COLO668 (cell line): ENCODE results near the gene IL17A.
A peak's percentile ranks its signal among the peaks of the same experiment; 100 is the strongest.

ENCODE experiments used
- DNase-seq: peaks from one replicate; lab custom pipeline; 2025; ENCODE audit not compliant: unreplicated experiment; lab: John Stamatoyannopoulos, UW

Gene IL17A

DNA sequence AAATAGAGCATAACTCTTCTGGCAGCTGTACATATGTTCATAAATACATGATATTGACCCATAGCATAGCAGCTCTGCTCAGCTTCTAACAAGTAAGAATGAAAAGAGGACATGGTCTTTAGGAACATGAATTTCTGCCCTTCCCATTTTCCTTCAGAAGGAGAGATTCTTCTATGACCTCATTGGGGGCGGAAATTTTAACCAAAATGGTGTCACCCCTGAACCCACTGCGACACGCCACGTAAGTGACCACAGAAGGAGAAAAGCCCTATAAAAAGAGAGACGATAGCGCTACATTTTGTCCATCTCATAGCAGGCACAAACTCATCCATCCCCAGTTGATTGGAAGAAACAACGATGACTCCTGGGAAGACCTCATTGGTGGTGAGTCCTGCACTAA lies at the start of gene IL17A:
Gene IL17A, plus strand, starts transcription at position 301 of the 400 bp plus-strand sequence. Its CDS starts 57 bp downstream, at position 358.
- DNase-seq: no peak

DNA sequence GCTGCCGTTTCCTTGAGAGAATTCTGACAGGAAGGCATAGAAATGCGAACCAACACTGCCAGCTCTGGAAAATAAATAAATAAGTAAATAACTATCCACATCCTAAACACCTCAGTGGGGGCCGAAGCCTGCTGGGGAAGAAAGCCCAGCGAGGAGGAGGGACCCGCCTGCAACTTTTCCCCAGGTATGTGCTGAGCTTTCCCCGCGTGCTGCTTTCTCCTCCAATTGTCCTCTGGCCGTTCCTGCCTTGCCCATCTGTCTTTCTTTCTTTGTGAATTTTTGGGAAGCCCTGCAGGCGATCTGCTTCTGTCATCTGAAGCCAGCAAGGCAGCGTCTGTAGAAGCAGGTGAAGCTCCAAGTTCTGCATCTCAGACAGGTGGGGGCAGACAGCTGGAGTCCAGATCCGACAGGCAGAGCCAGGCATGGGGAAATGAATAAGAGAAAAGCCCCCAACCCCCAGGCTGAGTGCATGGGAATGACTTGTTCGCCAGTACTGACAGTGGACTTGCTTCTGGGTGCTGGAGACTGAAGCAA lies 49.2 kb upstream of the IL17A start:
- DNase-seq: no peak

DNA sequence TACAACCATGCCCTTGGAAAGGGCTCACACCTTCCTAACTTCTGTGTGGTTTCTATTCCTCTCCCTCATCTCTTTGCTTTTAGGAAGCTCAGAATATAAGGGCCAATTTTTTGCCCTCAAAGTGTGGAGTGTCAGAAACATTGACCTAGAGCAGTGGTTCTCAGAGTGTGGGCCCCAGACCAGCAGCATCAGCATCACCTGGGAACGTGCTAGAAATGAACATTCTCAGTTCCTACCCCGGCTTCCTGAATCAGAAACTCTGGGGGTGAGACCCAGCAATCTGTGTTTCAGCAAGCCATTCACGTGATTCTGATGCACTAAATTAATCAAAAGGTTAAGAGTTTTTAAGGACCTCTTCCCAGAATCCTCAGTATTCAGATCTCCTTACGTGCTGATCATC lies 47.9 kb upstream of the IL17A start:
- DNase-seq: no peak

DNA sequence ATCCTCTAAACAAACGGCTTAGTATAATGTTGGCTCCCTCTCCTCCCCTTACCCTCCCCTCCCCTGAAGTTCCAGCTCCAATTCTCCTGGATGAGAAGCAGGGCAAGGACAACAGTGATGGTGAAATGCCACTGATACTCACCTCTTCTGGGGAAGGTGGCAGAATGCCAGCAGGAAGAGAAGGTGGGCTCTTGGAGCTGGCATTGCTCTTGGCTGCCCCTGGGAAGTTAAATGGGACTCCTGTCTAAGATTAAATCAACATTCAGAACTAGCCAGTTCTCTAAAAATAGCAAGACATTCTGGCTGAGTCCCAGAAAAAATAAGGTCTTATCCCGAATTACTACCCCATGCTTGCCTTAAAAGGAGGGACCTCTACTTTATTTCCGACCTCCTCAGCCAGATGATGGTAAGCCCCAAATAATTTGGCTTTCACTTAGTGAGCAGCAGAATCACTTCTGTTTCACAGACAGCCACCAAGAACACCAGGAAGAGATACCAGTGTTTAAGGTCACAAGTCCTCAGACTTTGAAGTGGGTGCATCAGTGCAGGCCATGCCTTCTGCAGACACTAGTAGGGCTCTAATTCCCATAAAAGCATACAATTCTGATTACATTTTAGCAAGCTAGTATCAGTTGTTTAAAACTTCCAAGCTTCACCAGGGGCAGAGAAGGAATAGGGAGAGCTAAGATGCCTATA lies 46.0 kb upstream of the IL17A start:
- no peak for DNase-seq

DNA sequence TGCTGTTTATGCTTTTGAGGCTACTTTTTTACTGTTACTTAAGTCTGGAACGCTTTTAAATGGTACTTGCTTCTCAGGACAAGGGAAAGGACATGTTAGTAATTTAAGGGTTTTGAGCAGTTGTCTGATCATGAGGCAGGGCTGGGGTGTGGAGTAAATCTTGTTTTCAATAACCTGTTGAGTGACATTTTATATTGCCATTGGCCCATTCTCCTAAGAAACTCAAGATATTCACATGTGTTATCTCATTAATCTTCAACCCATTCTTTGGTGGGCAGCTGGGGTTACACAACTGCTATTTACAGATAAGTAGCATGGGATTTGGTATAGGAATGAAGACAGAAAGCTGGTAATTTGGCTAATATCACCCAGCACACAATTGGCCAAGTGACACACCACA lies 44.6 kb upstream of the IL17A start:
- no peak for DNase-seq

DNA sequence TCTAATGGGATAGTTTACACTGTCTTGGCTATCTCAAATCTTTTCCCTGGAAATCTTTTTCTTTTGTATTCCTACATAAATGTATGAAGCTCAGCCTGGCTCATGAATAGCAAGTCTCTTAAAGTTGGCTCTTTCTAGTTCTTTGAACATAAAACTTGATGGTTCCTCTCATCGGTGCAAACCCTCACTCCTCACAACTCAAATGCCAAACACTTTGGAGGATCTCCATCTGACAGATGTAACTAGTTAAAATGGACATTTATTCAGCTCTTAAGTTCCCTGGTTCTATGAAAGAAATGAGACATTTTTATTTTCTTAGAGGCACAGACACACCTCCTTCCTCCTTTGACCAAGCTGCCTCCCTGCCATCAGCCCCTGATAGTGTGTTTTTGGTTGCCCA lies 43.6 kb upstream of the IL17A start:
- no peak for DNase-seq

DNA sequence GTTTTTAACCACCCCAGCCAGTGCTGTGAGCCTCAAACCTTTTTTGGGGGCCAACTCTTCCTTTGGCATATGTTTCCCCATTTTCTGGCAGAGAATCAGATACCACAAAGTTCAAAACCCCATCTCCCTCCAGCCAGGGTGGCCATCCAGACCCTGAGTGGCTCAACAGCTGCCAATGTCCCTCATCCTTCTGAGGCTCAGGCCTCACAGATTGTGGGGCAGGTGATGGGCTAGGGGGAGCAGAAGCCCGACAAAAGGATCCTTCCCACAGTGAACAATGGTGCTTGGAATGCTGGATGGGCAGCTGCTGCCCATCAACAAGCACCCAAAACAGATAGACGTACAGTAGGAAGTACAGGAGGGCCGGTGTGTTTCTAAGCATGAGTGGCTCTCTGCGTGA lies 42.6 kb upstream of the IL17A start:
- DNase-seq: no peak

DNA sequence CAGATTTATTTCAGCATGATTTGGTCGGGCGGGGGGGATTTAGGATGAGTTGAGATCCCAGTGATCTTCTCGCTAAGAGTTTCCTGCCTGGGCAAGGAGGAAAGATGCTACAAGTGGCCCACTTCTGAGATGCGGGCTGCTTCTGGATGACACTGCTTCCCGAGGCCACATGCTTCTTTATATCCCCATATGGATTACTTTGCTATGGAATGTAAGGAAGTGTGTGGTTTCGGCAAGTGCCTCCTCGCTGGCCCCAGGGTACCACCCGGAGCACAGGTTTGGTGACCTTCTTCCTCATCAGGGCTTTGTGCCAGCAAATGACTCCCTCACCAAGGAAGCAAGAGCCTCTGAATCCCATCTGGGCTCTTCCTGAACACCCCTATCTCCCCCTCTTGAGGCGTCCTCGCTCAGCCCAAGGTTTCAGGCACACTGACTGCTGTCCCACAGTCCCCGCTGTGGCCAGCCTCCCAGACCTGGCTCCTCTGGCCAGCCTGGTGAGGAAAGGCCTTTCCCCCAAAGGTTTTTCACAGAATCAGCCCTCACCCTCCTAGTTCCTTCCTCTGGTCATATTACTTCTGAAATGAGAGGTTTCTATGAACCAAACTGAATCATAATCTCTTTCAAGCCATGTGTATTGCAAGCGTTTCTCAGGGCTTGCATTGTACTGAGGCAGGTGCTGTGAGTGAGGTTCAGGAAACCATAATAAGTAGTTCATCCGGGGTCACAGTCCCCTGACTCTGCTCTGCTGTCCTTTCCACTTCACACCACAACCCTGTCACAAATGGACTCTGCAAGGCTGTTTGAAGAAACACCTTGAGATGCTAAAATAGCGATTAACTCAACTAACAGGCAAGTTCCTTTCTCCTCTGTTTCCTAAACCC lies 41.7 kb upstream of the IL17A start:
- DNase-seq: no peak

DNA sequence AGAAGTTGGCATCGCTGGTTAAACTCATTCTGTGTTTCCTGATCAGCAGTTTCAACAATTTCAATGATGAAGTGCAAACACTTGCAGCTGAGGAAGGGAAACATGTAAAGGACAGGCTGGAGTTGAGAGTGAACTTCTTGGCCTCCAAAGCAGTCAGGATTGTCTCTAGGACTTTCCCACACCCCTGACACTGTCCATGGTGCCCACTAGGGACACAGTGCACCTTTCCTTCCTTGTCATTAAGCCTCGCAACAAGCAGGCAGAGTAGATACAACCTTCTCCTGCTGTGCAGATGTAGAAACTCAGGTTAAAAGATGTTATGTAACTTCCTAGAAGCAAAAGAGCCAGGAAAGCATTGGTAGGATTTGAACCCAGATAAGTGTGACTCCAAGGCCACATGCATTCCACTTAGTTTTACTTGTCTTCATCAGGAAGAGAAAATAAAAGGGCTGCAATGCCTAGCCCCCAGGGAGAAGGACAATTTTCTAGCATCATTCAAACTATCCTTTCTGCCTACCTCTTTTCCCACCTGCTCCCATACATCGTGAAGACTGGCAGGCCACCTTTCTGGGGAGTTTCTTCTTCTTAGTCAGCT lies 39.2 kb upstream of the IL17A start:
- no peak for DNase-seq

DNA sequence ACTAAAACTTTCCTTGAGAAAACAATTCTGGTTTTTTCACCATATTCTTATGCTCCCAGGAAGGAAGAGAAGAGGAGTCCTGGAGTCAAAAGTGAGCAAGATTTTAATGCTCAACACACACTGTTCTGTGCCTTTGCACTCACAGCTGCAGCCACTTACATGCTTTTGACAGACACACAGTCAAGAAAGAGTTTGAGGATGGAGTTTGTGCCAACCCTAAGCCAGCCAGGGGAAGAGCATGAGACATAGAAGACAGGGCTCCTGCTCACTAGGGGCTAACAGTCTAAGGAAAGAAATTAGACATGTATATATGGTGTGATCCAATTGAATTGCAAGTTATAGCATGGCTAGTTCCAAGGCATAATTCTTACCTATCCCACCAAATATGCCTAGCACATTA lies 37.1 kb upstream of the IL17A start:
- no peak for DNase-seq

DNA sequence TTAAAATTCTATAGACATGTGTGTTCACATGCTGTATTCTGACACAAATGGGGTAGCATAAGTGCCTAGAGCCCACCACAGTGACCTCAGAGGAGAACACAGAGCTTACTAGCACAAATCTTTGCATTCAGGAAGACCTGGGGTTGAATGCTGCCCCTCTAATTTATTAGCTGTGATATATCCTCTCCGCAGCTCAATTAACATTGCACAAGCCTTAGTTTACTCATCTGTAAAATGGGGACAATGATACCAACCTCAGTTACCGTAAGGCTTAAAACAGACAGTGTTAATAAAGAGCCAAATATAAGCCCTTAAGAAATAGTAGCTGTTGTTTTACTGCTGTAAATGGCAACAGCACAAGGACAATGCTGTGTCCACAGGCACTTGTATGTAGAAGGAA lies 36.2 kb upstream of the IL17A start:
- DNase-seq: no peak

DNA sequence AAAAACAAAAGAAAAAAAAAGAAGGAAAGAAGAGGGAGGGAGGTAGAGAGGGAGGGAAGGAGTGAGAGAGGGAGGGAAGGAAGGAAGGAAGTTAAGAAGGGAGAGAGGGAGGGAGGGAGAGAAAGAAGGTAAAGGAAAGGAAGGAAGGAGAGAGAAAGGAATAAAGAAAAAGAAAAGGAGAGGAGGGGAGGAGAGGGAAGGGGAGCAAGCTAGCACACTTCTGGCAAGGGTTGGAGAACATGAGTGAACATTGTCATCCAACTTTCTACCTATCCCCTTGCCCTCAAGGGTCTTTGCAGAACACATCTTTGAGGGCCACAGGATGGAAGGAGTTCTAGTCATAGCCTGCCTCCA lies 34.1 kb upstream of the IL17A start:
- DNase-seq: no peak

DNA sequence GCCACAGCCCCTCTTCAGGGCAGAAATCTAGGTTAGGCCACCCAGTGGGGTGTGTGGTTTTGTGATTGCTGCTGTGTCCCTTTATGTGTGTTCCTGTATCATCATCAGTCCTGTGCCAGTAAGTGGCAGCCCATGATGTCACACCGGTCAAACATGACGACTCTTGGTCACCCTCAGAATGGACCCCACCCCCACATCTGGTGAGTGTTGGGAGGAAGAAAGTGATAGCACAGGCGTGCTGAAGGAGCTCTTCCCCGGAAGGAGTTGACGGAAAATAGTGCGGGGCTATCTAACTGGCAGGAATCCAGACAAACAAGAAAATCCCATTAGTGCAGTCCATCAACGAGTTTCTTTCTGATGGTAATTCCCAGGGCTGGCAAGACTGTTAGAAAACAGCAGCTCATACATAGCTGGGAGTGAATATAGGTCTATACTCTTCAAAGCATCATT lies 33.4 kb upstream of the IL17A start:
- DNase-seq: no peak

DNA sequence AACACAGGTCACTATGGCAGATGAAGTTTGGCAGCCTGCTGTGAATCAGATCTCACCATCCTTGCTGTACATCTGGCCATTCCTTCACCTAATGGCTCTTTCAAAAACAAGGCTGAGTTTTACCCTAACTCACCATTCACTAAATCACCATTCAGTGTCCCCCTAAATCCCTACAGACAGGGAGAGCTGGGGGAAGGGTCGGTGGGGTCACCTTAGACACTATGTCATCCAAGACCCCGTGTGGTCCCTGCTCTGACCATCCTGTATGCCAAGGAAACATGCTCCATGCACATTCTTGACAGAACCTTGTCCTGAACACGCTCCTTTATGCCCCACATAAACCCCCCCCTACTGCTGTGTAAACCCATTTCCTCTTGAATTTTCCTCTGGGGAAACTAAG lies 31.8 kb upstream of the IL17A start:
- DNase-seq: no peak

DNA sequence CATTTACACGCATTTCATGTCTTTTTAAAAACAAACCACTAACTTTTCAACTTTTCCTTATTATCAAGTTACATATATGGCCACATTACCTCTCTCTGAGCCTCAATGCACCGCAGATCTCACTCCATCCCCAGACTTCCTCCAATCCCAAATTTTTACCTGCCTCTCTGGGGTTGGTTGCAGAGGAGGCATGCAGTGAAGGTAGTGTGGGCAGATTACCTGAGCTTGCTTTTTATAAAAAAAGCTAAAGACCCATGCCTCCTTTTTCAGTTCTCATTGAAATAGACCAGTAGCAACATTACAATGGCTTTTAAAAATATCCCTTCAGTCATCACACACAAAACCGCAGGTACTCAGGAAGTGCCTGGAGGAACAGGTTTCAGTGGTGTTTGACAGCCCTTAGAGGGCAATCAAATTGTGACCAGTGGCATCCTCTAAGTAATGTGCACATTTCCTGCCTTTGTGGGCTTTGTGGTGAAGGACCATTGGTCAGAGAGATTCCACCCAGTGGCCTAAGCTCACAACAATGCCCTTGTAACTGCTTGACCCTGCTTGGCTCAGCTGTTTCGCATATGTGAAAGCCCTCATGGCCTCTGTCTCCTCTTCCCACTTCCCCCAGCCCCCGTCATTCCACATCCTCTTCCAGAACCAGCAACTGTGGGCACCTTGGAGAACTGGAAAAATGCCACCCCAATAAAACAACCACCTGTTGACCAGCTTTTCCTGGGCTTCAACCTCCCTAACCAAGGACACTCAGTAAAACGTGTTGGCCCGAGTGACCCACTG lies 30.2 kb upstream of the IL17A start:
- peak; percentile 12 for DNase-seq

DNA sequence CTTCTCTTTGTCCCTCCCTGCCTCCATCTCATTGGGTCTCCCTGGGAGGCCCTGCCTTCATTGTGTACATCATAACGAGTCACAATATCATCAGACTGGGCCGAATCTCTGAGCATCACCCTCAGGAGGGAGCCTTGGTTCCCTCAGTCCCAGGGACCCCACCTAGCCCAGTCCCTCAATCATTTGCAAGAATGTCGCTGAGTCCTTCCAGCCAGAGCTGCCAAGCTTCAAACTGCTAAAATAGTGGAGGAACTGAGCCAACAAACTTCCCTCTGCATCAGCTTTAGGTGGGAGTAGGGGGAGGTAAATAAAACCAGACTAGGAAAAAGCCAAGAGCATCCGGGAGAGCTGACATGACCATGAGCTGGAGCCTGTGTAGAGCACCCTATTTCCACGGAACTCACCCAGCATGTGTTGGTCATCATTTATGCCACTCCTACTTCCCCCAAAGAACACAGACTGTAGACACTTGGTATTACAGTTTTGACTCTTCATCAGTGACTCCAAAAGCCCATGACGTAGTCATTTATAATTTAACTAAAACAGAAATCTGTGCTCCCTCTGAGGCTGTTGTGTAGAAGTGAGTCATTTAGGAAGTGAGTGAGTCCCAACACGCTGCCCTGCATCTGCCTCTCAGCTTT lies 28.8 kb upstream of the IL17A start:
- DNase-seq: no peak

DNA sequence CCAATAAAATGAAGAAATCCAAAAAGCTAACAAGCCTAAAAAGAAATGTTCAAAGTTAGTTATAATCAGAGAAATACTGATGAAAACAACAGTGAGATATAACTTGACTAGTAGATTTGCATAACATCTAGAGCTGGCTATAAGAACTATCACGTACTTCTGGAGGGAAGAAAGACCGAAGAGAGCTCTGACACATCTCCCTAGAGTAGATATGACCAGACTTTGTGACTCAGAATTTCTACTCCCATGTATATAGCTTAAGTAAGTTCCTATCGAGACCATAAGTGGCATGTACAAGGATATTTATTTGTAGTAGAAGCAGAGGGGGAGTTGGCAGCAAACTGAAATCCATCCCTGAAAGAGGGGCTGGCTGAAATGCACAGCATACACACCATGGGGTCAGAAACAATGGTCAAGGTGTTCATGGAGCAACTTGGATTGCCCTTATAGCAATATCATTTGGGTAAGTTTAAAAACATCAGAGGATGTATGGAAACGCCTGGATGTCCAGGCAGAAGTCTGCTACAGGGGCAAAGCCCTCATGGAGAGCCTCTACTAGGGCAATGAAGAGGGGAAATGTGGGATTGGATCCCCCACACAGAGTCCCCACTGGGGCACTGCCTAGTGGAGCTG lies 25.6 kb upstream of the IL17A start:
- DNase-seq: no peak

DNA sequence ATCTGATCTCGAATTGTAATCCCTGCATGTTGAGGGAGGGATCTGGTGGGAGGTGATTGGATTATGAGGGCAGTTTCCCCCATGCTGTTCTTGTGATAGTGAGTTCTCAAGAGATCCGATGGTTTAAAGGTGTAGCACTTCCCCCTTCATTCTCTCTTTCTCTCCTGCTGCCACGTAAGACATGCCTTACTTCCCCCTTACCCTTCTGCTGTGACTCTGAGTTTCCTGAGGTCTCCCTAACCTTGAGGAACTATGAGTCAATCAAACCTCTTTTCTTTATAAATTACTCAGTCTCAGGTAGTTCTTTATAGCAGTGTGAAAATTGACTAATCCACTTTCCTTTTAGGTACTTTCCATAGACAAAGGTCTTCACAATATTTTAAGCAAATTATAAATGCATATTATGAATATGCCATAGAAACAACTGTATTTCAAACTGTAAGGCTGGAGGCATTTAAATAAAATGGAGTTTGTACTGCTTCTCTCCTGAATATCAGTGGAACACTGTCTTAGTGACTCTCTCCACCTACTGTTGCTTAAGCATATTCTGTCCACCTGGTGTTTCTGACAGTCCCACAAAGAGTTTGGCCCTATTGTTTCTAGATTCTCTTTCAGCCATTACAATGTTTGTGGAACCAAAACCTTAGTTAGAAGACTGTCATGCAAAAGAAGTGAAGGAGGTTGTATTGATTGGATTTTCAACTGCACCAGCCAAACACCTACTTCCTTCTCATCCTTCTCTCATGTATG lies 24.3 kb upstream of the IL17A start:
- DNase-seq: no peak
